KBM-7 (cell line): Measurements from ENCODE around the gene TIMM10.

ENCODE experiments used
- DNase-seq: peaks from one replicate; pipeline ENCODE4 v3.0.0-alpha.2; 2015
- in situ Hi-C: fragments of 300-500 bp; cut with MboI; formaldehyde crosslinking; loops from 2 replicates; pipeline ENCODE4 v1.14.3; 2020; ENCODE audit warnings: low sequenced_read_pairs, low pct_unique_long_range_greater_than_20kb, mixed read lengths

TIMM10 gene

GRCh38 chr11:57511741-57512430 lies 18.7 kb downstream of the TIMM10 start:
- DNase-seq = no peak
- in situ Hi-C loops = no loop called here

- no peak for DNase-seq
- in situ Hi-C loops = no loop called here
Observed at GRCh38 chr11:57508341-57509170, 22.0 kb downstream of the TIMM10 start.

GRCh38 chr11:57506522-57506921 lies 24.0 kb downstream of the TIMM10 start:
- in situ Hi-C loops = no loop called here
- DNase-seq = no peak

DNA sequence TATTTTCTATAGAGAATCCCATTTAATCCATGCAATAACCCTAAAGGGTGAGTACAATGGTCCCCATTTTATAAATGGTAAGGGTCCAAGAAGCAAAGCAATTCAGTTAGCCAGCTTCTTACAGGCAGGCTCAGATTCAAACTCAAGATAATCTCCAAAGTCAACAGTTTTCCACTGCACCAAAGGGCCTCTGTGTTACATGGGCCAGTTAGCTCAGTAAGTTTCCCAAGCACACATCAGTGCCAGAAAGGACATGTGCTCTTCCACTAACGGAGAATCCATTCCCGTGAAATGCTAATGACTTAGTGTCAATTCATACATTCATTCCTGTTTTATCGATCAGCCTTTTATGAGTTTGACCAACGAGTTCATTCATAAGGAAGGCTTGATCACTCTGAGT lies 26.0 kb downstream of the TIMM10 start:
- no peak for DNase-seq
- in situ Hi-C loops = no loop called here

DNA sequence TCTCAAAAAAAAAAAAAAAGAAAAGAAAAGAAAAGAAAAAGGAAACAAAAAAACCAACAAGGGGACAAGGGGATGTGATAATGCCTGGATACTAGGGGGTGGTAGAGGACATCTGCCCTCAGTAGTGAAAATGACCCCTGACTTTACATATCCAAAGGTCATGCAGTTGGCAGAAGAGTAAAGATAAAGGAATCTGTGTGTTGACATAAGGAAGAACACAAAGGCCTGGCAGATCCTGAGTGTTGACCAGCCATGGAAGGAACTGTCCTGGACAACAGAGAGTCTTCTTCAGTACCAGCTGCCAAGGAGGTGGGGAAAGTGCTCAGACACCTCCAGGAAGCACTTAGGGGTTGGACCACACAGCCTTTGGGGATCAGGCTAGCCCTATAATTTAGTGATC lies 27.7 kb downstream of the TIMM10 start:
- DNase-seq = no peak
- in situ Hi-C loops = no loop called here

- no peak for DNase-seq
- in situ Hi-C loops = no loop called here
Observed at GRCh38 chr11:57502376-57502775, 28.2 kb downstream of the TIMM10 start.

DNA sequence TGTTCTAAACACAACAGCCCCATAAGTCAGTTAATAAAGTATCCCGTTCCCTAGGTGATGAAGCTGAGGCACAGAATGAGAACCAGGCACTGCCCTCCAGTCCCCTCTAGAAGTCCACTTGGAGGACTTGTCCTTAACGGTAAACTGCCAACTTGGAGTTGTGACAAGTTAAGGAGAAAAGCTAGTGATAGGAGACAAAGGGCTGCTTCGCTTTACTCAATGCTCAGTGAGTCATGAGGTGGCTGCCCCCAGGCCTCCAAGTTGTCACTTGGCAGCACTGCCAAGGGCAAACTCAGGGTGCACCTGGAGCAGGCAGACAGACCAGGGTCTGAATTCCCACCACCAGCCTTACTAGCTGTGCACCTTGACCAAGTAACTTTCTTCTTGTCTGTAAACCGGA lies 28.6 kb downstream of the TIMM10 start:
- no peak for DNase-seq
- in situ Hi-C loops = no loop called here

- no peak for DNase-seq
- in situ Hi-C loops = no loop called here
Observed at GRCh38 chr11:57500926-57501325, 29.6 kb downstream of the TIMM10 start.

- in situ Hi-C loops = no loop called here
- no peak for DNase-seq
Observed at GRCh38 chr11:57500515-57500914, 30.0 kb downstream of the TIMM10 start.

DNA sequence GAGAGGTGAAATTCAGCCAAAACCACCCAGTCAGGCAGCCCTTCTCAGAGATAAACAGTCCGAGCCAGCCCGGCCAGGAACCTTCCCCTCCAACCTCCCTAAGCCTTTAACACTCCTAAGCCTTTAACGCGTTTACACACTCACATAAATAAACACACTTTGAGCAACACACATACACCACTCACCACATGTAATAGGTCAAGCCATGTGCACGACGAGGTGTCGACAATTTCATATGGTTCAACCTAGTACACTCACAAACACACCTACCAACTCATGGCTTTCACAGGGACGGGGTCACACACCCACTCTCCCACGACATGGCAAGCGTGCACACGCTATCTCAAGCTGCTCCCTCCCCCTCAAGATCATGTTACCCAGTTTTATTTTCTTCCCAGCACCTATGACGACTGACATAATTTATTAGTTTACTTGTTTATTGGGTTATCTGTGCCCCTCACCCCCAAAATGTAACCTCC lies 30.5 kb downstream of the TIMM10 start:
- in situ Hi-C loops = loop anchor here (10.0 to 25.0 kb wide), 2 partner anchors 87 to 145 kb away; partner anchors contain the start of genes SERPING1 and YPEL4
- DNase-seq = no peak

DNA sequence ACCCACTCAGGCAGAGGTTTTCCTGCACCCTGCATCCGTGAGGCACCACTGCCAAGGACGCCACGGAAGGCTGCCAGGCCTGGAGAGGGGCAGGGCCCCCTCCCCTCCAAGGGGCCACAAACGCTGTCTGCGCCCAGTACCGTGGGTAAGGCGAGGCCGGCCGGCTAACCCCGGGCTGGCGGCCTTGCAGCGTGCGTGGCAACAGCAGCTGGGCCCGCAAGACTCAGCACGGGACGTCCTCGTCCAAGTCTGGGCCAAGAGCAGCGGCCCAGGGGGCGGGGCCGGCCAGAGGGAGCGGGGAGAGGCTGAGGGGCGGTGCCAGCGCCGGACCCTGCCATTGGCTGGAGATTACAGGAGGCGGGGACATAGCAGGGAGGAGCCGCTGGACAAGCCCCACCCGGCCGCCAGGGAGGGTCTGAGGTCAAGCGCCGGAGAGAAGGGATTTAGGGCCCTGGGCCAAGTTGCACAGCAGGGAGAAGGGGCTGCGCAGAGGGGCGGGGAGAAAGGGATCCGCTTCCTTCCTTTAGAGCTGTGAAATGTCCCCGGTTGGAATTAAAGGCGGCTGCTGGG lies 31.1 kb downstream of the TIMM10 start:
- in situ Hi-C loops = loop anchor here (10.0 to 25.0 kb wide), 2 partner anchors 88 to 145 kb away; partner anchors contain the start of genes SERPING1 and YPEL4
- DNase-seq = no peak

DNA sequence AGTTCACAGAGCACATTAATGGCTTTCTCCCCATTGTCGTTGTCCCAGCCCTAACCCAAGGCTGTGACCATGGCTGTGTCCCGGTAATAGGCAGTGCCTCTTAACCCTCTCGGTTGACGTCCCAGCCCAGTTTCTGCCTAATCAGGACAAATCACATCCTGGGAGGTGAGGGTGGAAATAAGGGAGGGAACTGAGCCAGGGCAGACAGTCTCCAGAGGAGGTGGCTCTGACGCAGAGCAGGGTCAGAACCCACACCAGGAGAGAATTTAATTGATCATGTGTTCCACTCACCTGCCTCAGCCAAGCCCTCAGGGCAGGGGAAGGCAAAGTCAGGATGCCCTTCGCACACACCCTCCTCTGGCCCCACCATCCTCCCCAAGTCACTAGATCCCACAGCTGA lies 32.0 kb downstream of the TIMM10 start:
- no peak for DNase-seq
- in situ Hi-C loops = loop anchor here (10.0 to 25.0 kb wide), 2 partner anchors 89 to 146 kb away; partner anchors contain the start of genes SERPING1 and YPEL4

- DNase-seq = no peak
- in situ Hi-C loops = loop anchor here (10.0 to 25.0 kb wide), 2 partner anchors 90 to 147 kb away; partner anchors contain the start of genes SERPING1 and YPEL4
Observed at GRCh38 chr11:57497303-57498247, 33.0 kb downstream of the TIMM10 start.

- in situ Hi-C loops = loop anchor here (10.0 to 25.0 kb wide), 2 partner anchors 91 to 149 kb away; partner anchors contain the start of genes SERPING1 and YPEL4
- DNase-seq = no peak
Observed at GRCh38 chr11:57496109-57496820, 34.3 kb downstream of the TIMM10 start.

- in situ Hi-C loops = loop anchor here (10.0 to 25.0 kb wide), 2 partner anchors 93 to 151 kb away; partner anchors contain the start of genes SERPING1 and YPEL4
- peak; percentile 59 for DNase-seq
Observed at GRCh38 chr11:57493507-57494503, 36.7 kb downstream of the TIMM10 start.

- peak; percentile 73 for DNase-seq
- in situ Hi-C loops = loop anchor here (10.0 to 25.0 kb wide), 2 partner anchors 96 to 153 kb away; partner anchors contain the start of genes SERPING1 and YPEL4
Observed at GRCh38 chr11:57491371-57492061, 39.0 kb downstream of the TIMM10 start.
